H1 (cell line): Measurements from ENCODE around the gene KRTAP4-12. TPM values are rescaled to one million over a fixed set of nuclear protein-coding genes. Genes with fewer than 3 reads are reported as not detected.

Source experiments
- CTCF ChIA-PET: fragments of 300-600 bp; sonication (Branson Sonifier 250); formaldehyde crosslinking; loops from one replicate; lab custom pipeline; 2021; ENCODE audit not compliant: partially characterized antibody; lab: Charles Lee
- POLR2A ChIA-PET: fragments of 300-600 bp; sonication (Branson Sonifier 250); formaldehyde crosslinking; loops from one replicate; lab custom pipeline; 2021; ENCODE audit warnings: inconsistent platforms; ENCODE audit not compliant: partially characterized antibody; lab: Charles Lee
- DNase-seq, 2 experiments: peaks; one replicate each; pipeline versions ENCODE4 v3.0.0 to v3.0.0-alpha.2; 2010 to 2022; ENCODE audit warnings: low spot score in 2 of 2, low read depth in 1 of 2, mixed read lengths in 1 of 2
- FAIRE-seq: peaks from 2 replicates; lab custom pipeline; 2011; peaks lifted over from hg19 to GRCh38; lab: Jason Lieb, UNC
- H2AFZ ChIP-seq: 2 replicates; pipeline ENCODE4 v1.8.1; 2012; ENCODE audit warnings: low read length, inconsistent platforms
- H2AK5ac ChIP-seq: 2 replicates; pipeline ENCODE4 v1.6.1; 2013; ENCODE audit warnings: low read depth, low read length
- H2BK120ac ChIP-seq: replicated peaks from 2 replicates; pipeline ENCODE3; 2013; ENCODE audit warnings: low read depth, low read length, inconsistent platforms
- H2BK12ac ChIP-seq: 2 replicates; pipeline ENCODE4 v1.6.1; 2013; ENCODE audit warnings: low read depth, low read length
- H2BK15ac ChIP-seq: 2 replicates; pipeline ENCODE4 v1.6.1; 2013; ENCODE audit warnings: low read length
- H2BK20ac ChIP-seq: 2 replicates; pipeline ENCODE4 v1.6.1; 2013; ENCODE audit warnings: low read length
- H2BK5ac ChIP-seq: 2 replicates; pipeline ENCODE4 v1.6.1; 2013; ENCODE audit warnings: low read depth, low read length
- H3K14ac ChIP-seq: 2 replicates; pipeline ENCODE4 v1.6.1; 2013; ENCODE audit warnings: inconsistent platforms; ENCODE audit not compliant: insufficient read length
- H3K18ac ChIP-seq: 2 replicates; pipeline ENCODE4 v1.6.1; 2013; ENCODE audit warnings: low read length; ENCODE audit errors: extremely low read depth
- H3K23ac ChIP-seq: 2 replicates; pipeline ENCODE4 v1.6.1; 2013; ENCODE audit warnings: inconsistent platforms; ENCODE audit not compliant: insufficient read length
- H3K23me2 ChIP-seq: 2 replicates; pipeline ENCODE4 v1.6.1; 2013; ENCODE audit warnings: low read depth, low read length
- H3K27ac ChIP-seq: 2 replicates; pipeline ENCODE4 v1.6.1; 2011; ENCODE audit warnings: low read depth, low read length, inconsistent platforms
- H3K27me3 ChIP-seq, 4 experiments: replicated peaks in 1 of 4; 1 replicate in 1 of 4; 2 replicates in 3 of 4; pipeline versions ENCODE4 v1.6.1 to v1.8.1; 2011 to 2013; ENCODE audit warnings: low read length in 3 of 4, mild to moderate bottlenecking in 3 of 4, inconsistent platforms in 2 of 4, mixed read lengths in 2 of 4, moderate library complexity in 1 of 4; ENCODE audit not compliant: control insufficient read depth in 3 of 4, insufficient read depth in 3 of 4; ENCODE audit errors: extremely low read depth in 1 of 4
- H3K36me3 ChIP-seq, 4 experiments: 2 replicates each; pipeline versions ENCODE4 v1.6.1 to v1.8.1; 2011 to 2013; ENCODE audit warnings: mild to moderate bottlenecking in 4 of 4, low read length in 3 of 4, moderate library complexity in 2 of 4, control low read depth in 1 of 4, inconsistent platforms in 1 of 4; ENCODE audit not compliant: insufficient read depth in 4 of 4, control insufficient read depth in 2 of 4
- H3K4ac ChIP-seq: replicated peaks from 2 replicates; pipeline ENCODE3; 2013; ENCODE audit warnings: low read length, low read depth, mixed read lengths, inconsistent platforms; ENCODE audit not compliant: insufficient read length
- H3K4me1 ChIP-seq, 4 experiments: replicated peaks in 1 of 4; 1 replicate in 1 of 4; 2 replicates in 3 of 4; pipeline versions ENCODE4 v1.6.1 to v1.8.1; 2011 to 2013; ENCODE audit warnings: low read length in 3 of 4, inconsistent platforms in 2 of 4, mixed read lengths in 1 of 4; ENCODE audit not compliant: insufficient read depth in 4 of 4, control insufficient read depth in 3 of 4
- H3K4me2 ChIP-seq, 2 experiments: 2 replicates each; pipeline versions ENCODE4 v1.6.1 to v1.8.1; 2011 to 2013; ENCODE audit warnings: low read depth in 2 of 2, low read length in 2 of 2, control low read depth in 1 of 2, inconsistent platforms in 1 of 2, mild to moderate bottlenecking in 1 of 2; ENCODE audit not compliant: insufficient read depth in 1 of 2
- H3K4me3 ChIP-seq, 4 experiments: fragments of 200-600, 300-600 bp in 1 of 4; sonication (generic), shearing (Covaris generic), sonication (Bioruptor Twin) in 1 of 4; 2 replicates each; pipeline versions ENCODE4 v1.5.1 to v1.8.1; 2011 to 2016; ENCODE audit warnings: low read length in 4 of 4, low read depth in 3 of 4, control low read depth in 2 of 4, inconsistent platforms in 2 of 4, mild to moderate bottlenecking in 2 of 4, mixed read lengths in 1 of 4, moderate library complexity in 1 of 4; ENCODE audit not compliant: insufficient read depth in 2 of 4; ENCODE audit errors: extremely low read depth in 1 of 4
- H3K56ac ChIP-seq: replicated peaks from 2 replicates; pipeline ENCODE3; 2013; ENCODE audit warnings: low read depth, mild to moderate bottlenecking, mixed read lengths, low read length, inconsistent platforms; ENCODE audit not compliant: insufficient read length
- H3K79me1 ChIP-seq: 2 replicates; pipeline ENCODE4 v1.6.1; 2013; ENCODE audit warnings: low read depth, low read length, control low read depth
- H3K79me2 ChIP-seq, 2 experiments: 2 replicates each; pipeline versions ENCODE4 v1.6.1 to v1.8.1; 2012 to 2013; ENCODE audit warnings: low read length in 2 of 2, mild to moderate bottlenecking in 2 of 2, inconsistent platforms in 1 of 2; ENCODE audit not compliant: insufficient read depth in 2 of 2, control insufficient read depth in 1 of 2
- H3K9ac ChIP-seq, 4 experiments: replicated peaks in 1 of 4; 1 replicate in 1 of 4; 2 replicates in 3 of 4; pipeline versions ENCODE4 v1.6.1 to v1.8.1; 2011 to 2013; ENCODE audit warnings: low read depth in 3 of 4, low read length in 3 of 4, control low read depth in 2 of 4, mild to moderate bottlenecking in 2 of 4, moderate library complexity in 2 of 4, inconsistent platforms in 1 of 4; ENCODE audit errors: extremely low read depth in 1 of 4
- H3K9me3 ChIP-seq, 2 experiments: 2 replicates each; pipeline versions ENCODE4 v1.6.1 to v1.8.1; 2012 to 2013; ENCODE audit warnings: mild to moderate bottlenecking in 2 of 2, moderate library complexity in 2 of 2, control low read depth in 1 of 2, inconsistent platforms in 1 of 2, low read depth in 1 of 2, low read length in 1 of 2, mixed read lengths in 1 of 2; ENCODE audit not compliant: insufficient read depth in 2 of 2
- H4K20me1 ChIP-seq, 2 experiments: replicated peaks in 1 of 2; 2 replicates each; pipeline versions ENCODE3 to v1.8.1; 2011 to 2013; ENCODE audit warnings: inconsistent platforms in 2 of 2, low read length in 2 of 2, mild to moderate bottlenecking in 1 of 2; ENCODE audit not compliant: insufficient read depth in 2 of 2, control insufficient read depth in 1 of 2
- H4K5ac ChIP-seq: 2 replicates; pipeline ENCODE4 v1.6.1; 2013; ENCODE audit warnings: low read length, low read depth, mixed read lengths, inconsistent platforms; ENCODE audit not compliant: insufficient read length
- H4K8ac ChIP-seq: 2 replicates; pipeline ENCODE4 v1.8.0; 2013; ENCODE audit warnings: mild to moderate bottlenecking, moderate library complexity, low read length, inconsistent platforms; ENCODE audit not compliant: insufficient read depth; ENCODE audit errors: extremely low read depth
- H4K91ac ChIP-seq: replicated peaks from 2 replicates; pipeline ENCODE3; 2013; ENCODE audit warnings: low read length, mixed read lengths, inconsistent platforms; ENCODE audit not compliant: insufficient read length
- BRCA1 ChIP-seq: IDR thresholded peaks from 2 replicates; pipeline ENCODE4 v1.6.1; 2012; ENCODE audit warnings: low read depth, low read length, improper control_type of control experiment
- CBX8 ChIP-seq: fragments of 300-800, 300-1000 bp; sonication (generic); IDR thresholded peaks from 2 replicates; pipeline ENCODE4 v1.7.1; 2016; ENCODE audit warnings: low read depth, low read length, borderline replicate concordance
- CEBPB ChIP-seq: IDR thresholded peaks from 2 replicates; pipeline ENCODE4 v1.6.1; 2012; ENCODE audit warnings: low read depth, low read length
- HDAC2 ChIP-seq, 2 experiments: fragments of 300-600 bp in 1 of 2; sonication (generic) in 1 of 2; IDR thresholded peaks; 2 replicates each; pipeline ENCODE4 v1.6.1; 2011 to 2012; ENCODE audit warnings: low read depth in 2 of 2, low read length in 2 of 2, mild to moderate bottlenecking in 2 of 2, moderate library complexity in 2 of 2, borderline replicate concordance in 1 of 2, inconsistent platforms in 1 of 2
- PHF8 ChIP-seq: fragments of 200-600 bp; sonication (generic); conservative IDR thresholded peaks from 2 replicates; pipeline ENCODE4 v1.7.1; 2012; ENCODE audit warnings: low read depth, mild to moderate bottlenecking, inconsistent platforms, low read length, moderate library complexity
- POLR2A ChIP-seq, 2 experiments: IDR thresholded peaks; 1 replicate in 1 of 2; 2 replicates in 1 of 2; pipeline ENCODE4 v1.6.1; 2011; ENCODE audit warnings: low read depth in 2 of 2, low read length in 2 of 2, mild to moderate bottlenecking in 2 of 2; ENCODE audit errors: control extremely low read depth in 1 of 2
- POLR2AphosphoS5 ChIP-seq: IDR thresholded peaks from 2 replicates; pipeline ENCODE4 v1.6.1; 2011; ENCODE audit warnings: low read depth, low read length
- RFX5 ChIP-seq: IDR thresholded peaks from 2 replicates; pipeline ENCODE4 v1.6.1; 2011; ENCODE audit warnings: low read depth, low read length, improper control_type of control experiment, borderline replicate concordance
- SIN3A ChIP-seq, 2 experiments: IDR thresholded peaks in 1 of 2; conservative IDR thresholded peaks in 1 of 2; 2 replicates each; pipeline ENCODE4 v1.6.1; 2011 to 2012; ENCODE audit warnings: low read length in 2 of 2, improper control_type of control experiment in 1 of 2, low read depth in 1 of 2, mild to moderate bottlenecking in 1 of 2
- SP2 ChIP-seq: IDR thresholded peaks from 2 replicates; pipeline ENCODE4 v1.6.1; 2012; ENCODE audit warnings: mild to moderate bottlenecking, low read length, inconsistent platforms
- SRF ChIP-seq: IDR thresholded peaks from 2 replicates; pipeline ENCODE4 v1.6.1; 2011; ENCODE audit warnings: mild to moderate bottlenecking, low read depth, low read length, moderate library complexity
- TAF7 ChIP-seq: optimal IDR thresholded peaks from 2 replicates; pipeline ENCODE3; 2011; ENCODE audit warnings: low read depth, mild to moderate bottlenecking, inconsistent platforms, low read length, moderate library complexity, borderline replicate concordance
- WGBS, 2 experiments: shearing (Covaris generic) in 1 of 2; methylation state at CpG; one replicate each; pipeline versions ENCODE4 v1.1.6 to v1.1.7; 2013 to 2015; ENCODE audit warnings: low lambda C conversion rate in 2 of 2, mixed read lengths in 2 of 2, inconsistent platforms in 1 of 2, low coverage in 1 of 2, missing lambda C conversion rate in 1 of 2; ENCODE audit not compliant: insufficient replicate concordance in 2 of 2, insufficient coverage in 1 of 2, insufficient read length in 1 of 2; ENCODE audit errors: extremely low coverage in 1 of 2, missing lambda C conversion rate in 1 of 2; 5-methylcytosine and 5-hydroxymethylcytosine counted together
- polyA plus RNA-seq, 7 experiments: library from polyadenylated mRNA; depleted of rRNA in 3 of 7; stranded (reverse) in 5 of 7; unstranded in 2 of 7; fragments of >200 nt in 5 of 7; fragments of 200-250 nt in 2 of 7; gene quantifications; 1 replicate in 5 of 7; 2 replicates in 1 of 7; 4 replicates in 1 of 7; pipeline versions ENCODE4 v1.2.1 to v1.2.3, GENCODE V29; 2011 to 2013; ENCODE audit warnings: missing spikeins in 2 of 7, mixed read lengths in 2 of 7
- total RNA-seq: library from RNA; stranded (reverse); fragmentation: NEBNext Ultra II Directional; extraction: Animal tissue kit (Norgen Biotek cat#: 25700); gene quantifications from 2 replicates; pipeline ENCODE4 v1.2.1, GENCODE V29; 2021
- TF ChIP-seq, protein P1 (sequence below): IDR thresholded peaks from 2 replicates; pipeline ENCODE4 v1.6.1; 2012; ENCODE audit warnings: inconsistent platforms

The KRTAP4-12 gene
- total and polyA plus RNA-seq, 2 of the 8 experiments (the other 6 are each of a cell fraction or from before 2014, with no cell fraction given) = not detected

DNA sequence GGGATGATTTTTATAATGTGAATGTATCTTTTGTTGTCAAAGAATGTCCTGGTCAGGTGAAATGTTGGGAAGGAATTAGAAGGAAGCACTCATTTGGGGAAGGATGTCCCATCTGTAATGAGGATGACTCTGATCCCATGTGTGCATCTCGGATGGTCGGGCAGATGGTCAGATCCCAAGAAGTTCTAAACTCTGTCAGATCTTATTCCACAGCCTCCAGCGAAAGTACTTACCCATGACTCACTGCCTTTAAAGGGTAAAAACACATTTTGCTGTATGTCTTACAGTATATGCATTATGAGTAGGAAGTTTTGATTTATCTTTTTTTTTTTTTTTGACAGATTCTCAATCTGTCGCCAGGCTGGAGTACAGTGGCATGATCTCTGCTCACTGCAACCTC is 5.3 kb downstream of the KRTAP4-12 start:
- Histone ChIP-seq H3K18ac (no peak overlapping the region), H4K20me1 (no peaks in the 10 kb centered on the region), H3K79me2 (no peaks in the 10 kb centered on the region), H2AFZ (no peak overlapping the region), H2BK12ac (no peak overlapping the region), H3K27me3 (no peaks in the 10 kb centered on the region), H2BK20ac (no peak overlapping the region), H4K5ac (no peak overlapping the region), H3K9ac (no peak overlapping the region), H4K91ac (no peak overlapping the region), H3K56ac (no peak overlapping the region), H2BK5ac (no peak overlapping the region), H3K9me3 (peaks cover 6 to 11% of the 10 kb centered on the region in 2 experiments; a peak in 2 of 4 replicates), H3K4ac (no peak overlapping the region), H2BK15ac (no peak overlapping the region), H4K8ac (no peak overlapping the region), H3K4me3 (no peak overlapping the region), H3K4me1 (no peaks in the 10 kb centered on the region), H3K23me2 (no peaks in the 10 kb centered on the region; the same call in 1 of the 2 replicates), H3K23ac (no peak overlapping the region), H3K14ac (no peak overlapping the region), H2AK5ac (no peak overlapping the region), H3K79me1 (no peaks in the 10 kb centered on the region), H3K27ac (no peak overlapping the region), H3K36me3 (no peaks in the 10 kb centered on the region; a peak in 1 of 8 replicates), H2BK120ac (no peak overlapping the region), H3K4me2 (no peak overlapping the region)
- ChIA-PET CTCF (no interaction called here), POLR2A (no interaction called here)
- FAIRE-seq (no peak), DNase-seq (no peak)
- WGBS, 2 experiments = 90% methylated on average over 4 of the region's 4 CpGs; no CpG with 5 or more reads in 1 of the 2 experiments
- TF ChIP-seq SP2 (no peak), SRF (no peak), POLR2A (IDR thresholded peaks at IDR 0.05; ENCODE audit: control extremely low read depth in 1 of 2, low read depth in 2 of 2, low read length in 2 of 2) (no peak), BRCA1 (no peak), HDAC2 (IDR thresholded peaks at IDR 0.05; ENCODE audit: borderline replicate concordance in 1 of 2, low read depth in 2 of 2, low read length in 2 of 2) (no peak), PHF8 (no peak), CBX8 (no peak), SIN3A (conservative IDR thresholded peaks at IDR 0.05 in 1 of 2, IDR thresholded peaks at IDR 0.05 in 1 of 2; ENCODE audit: low read depth in 1 of 2, low read length in 2 of 2) (no peak), RFX5 (no peak), CEBPB (no peak), POLR2AphosphoS5 (no peak), TAF7 (no peak)
- TF ChIP-seq, protein P1, sequence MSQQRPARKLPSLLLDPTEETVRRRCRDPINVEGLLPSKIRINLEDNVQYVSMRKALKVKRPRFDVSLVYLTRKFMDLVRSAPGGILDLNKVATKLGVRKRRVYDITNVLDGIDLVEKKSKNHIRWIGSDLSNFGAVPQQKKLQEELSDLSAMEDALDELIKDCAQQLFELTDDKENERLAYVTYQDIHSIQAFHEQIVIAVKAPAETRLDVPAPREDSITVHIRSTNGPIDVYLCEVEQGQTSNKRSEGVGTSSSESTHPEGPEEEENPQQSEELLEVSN = no peak
